WTC11 (cell line): Measurements from ENCODE around the gene STAM. TPM values are rescaled to one million over a fixed set of nuclear protein-coding genes. Genes with fewer than 3 reads are reported as not detected.
A peak's percentile ranks its signal among the peaks of the same experiment; 100 is the strongest.
"Not testable (repeated sequence)": the region's sequence is repeated elsewhere in the genome, so short reads cannot be mapped to it uniquely, and the experiment has no call there.

Source experiments
- ATAC-seq: fragments of 200-7000 bp; cut with Tn5 transposase; 2 replicates; pipeline ENCODE4 v1.10.0; 2021; ENCODE audit warnings: mild to moderate bottlenecking, moderate library complexity
- CTCF ChIA-PET: fragments of 300-600 bp; sonication (Branson Sonifier 250); formaldehyde crosslinking; loops from one replicate; lab custom pipeline; 2021; ENCODE audit warnings: antibody characterized with exemption; lab: Charles Lee
- POLR2A ChIA-PET: fragments of 350-600 bp; sonication (Branson Sonifier 250); formaldehyde crosslinking; loops from one replicate; lab custom pipeline; 2021; ENCODE audit warnings: antibody characterized with exemption; lab: Charles Lee
- DNase-seq: peaks from one replicate; pipeline ENCODE4 v3.0.0; 2021; ENCODE audit warnings: low spot score
- H3K27ac Mint-ChIP-seq: 2 replicates; pipeline ENCODE4 v1.8.0; 2021; ENCODE audit warnings: mixed read lengths
- H3K27me3 Mint-ChIP-seq: 2 replicates; pipeline ENCODE4 v1.8.0; 2021; ENCODE audit warnings: low read depth, mild to moderate bottlenecking, moderate library complexity, mixed read lengths
- H3K36me3 Mint-ChIP-seq: 2 replicates; pipeline ENCODE4 v1.8.0; 2021; ENCODE audit warnings: mixed read lengths
- H3K4me1 Mint-ChIP-seq: 2 replicates; pipeline ENCODE4 v1.8.0; 2022; ENCODE audit warnings: mixed read lengths
- H3K4me3 Mint-ChIP-seq: 2 replicates; pipeline ENCODE4 v1.8.0; 2021; ENCODE audit warnings: mild to moderate bottlenecking, moderate library complexity, mixed read lengths
- H3K9me3 Mint-ChIP-seq: 2 replicates; pipeline ENCODE4 v1.8.0; 2021; ENCODE audit warnings: mixed read lengths
- EMX1 ChIP-seq: fragments of 250-450 bp; sonication (Bioruptor Pico); IDR thresholded peaks from 2 replicates; pipeline ENCODE4 v1.8.0; 2021; ENCODE audit warnings: mild to moderate bottlenecking
- ETV6 ChIP-seq: sonication (generic); formaldehyde crosslinking; IDR thresholded peaks from 2 replicates; pipeline ENCODE4 v1.8.1; 2022; ENCODE audit warnings: mild to moderate bottlenecking, missing genetic modification reagents
- GRHL2 ChIP-seq: fragments of 250-450 bp; sonication (Bioruptor Pico); IDR thresholded peaks from 2 replicates; pipeline ENCODE4 v1.8.0; 2022; ENCODE audit warnings: mild to moderate bottlenecking, moderate library complexity; ENCODE audit not compliant: insufficient replicate concordance, severe bottlenecking
- HMGA2 ChIP-seq: fragments of 250-450 bp; sonication (Bioruptor Pico); IDR thresholded peaks from 2 replicates; pipeline ENCODE4 v1.4.0; 2021; ENCODE audit warnings: mild to moderate bottlenecking, moderate library complexity
- HMGXB4 ChIP-seq: sonication (generic); formaldehyde crosslinking; IDR thresholded peaks from 2 replicates; pipeline ENCODE4 v1.8.1; 2023; ENCODE audit warnings: mild to moderate bottlenecking, moderate library complexity, missing genetic modification reagents
- SMAD4 ChIP-seq: sonication (generic); formaldehyde crosslinking; IDR thresholded peaks from 2 replicates; pipeline ENCODE4 v1.8.0; 2022; ENCODE audit warnings: mild to moderate bottlenecking, missing genetic modification reagents
- SOX15 ChIP-seq: fragments of 250-450 bp; sonication (Bioruptor Pico); IDR thresholded peaks from 2 replicates; pipeline ENCODE4 v1.9.0; 2021; ENCODE audit warnings: mild to moderate bottlenecking
- TEAD1 ChIP-seq: sonication (generic); formaldehyde crosslinking; IDR thresholded peaks from 2 replicates; pipeline ENCODE4 v1.8.0; 2022; ENCODE audit warnings: mild to moderate bottlenecking, missing genetic modification reagents
- TEAD4 ChIP-seq: sonication (generic); formaldehyde crosslinking; IDR thresholded peaks from 2 replicates; pipeline ENCODE4 v1.8.0; 2022; ENCODE audit warnings: mild to moderate bottlenecking, missing genetic modification reagents
- ZNF138 ChIP-seq: sonication (generic); formaldehyde crosslinking; conservative IDR thresholded peaks from 2 replicates; pipeline ENCODE4 v1.8.1; 2022; ENCODE audit warnings: mild to moderate bottlenecking, moderate library complexity, missing genetic modification reagents
- ZNF219 ChIP-seq: sonication (generic); formaldehyde crosslinking; IDR thresholded peaks from 2 replicates; pipeline ENCODE4 v1.8.0; 2023; ENCODE audit warnings: missing genetic modification reagents, mild to moderate bottlenecking, borderline replicate concordance
- ZNF512 ChIP-seq: sonication (generic); formaldehyde crosslinking; IDR thresholded peaks from 2 replicates; pipeline ENCODE4 v1.8.1; 2022; ENCODE audit warnings: missing genetic modification reagents, borderline replicate concordance
- total RNA-seq: library from RNA; stranded (reverse); gene quantifications from 3 replicates; pipeline ENCODE4 v1.2.3, GENCODE V29; 2021
- TF ChIP-seq, protein P1 (sequence below): sonication (generic); formaldehyde crosslinking; IDR thresholded peaks from 2 replicates; pipeline ENCODE4 v1.8.1; 2022; ENCODE audit warnings: mild to moderate bottlenecking, moderate library complexity, missing genetic modification reagents
- TF ChIP-seq, protein P2 (sequence below): fragments of 250-450 bp; sonication (Bioruptor Pico); IDR thresholded peaks from 2 replicates; pipeline ENCODE4 v1.9.0; 2021; ENCODE audit warnings: mild to moderate bottlenecking, borderline replicate concordance

Gene STAM
- total RNA-seq, 1 experiment from 2014 or later = 24.2 TPM

GRCh38 chr10:17713758-17714157 is 69.8 kb downstream of the STAM start (continued):
- no peak for TF ChIP-seq EMX1 (CRISPR knock-in tag)
- TF ChIP-seq ZNF219 (CRISPR knock-in tag) = no peak

DNA sequence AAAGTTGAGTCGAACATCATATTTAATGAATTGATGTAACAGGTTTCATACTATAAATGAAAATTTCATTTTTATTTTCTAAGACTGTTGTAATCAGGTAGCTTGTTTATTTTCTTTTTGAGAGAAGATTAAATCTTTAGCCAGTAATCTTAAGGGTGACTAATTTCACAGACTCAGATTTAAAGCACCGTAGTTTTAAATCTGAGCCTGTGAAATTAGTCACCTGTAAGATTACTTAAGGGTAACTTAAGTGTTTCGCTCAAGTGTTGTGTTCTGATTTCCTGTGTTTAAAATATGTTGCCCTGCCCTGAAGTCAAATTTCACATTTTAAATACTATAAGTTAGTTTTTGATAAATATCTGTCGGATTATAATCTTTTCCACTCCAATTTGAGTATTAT is 72.2 kb downstream of the STAM start:
- H3K9me3 Mint-ChIP-seq = peaks cover 4% of the 10 kb centered on the region; the same call in 1 of the 2 replicates
- ATAC-seq = no peak
- no peak for DNase-seq
- H3K36me3 Mint-ChIP-seq = peaks cover 37% of the 10 kb centered on the region
- TF ChIP-seq ETV6 (no peak), HMGXB4 (CRISPR knock-in tag) (no peak)
- TF ChIP-seq, all 79 proteins: peak for 0
- no peak overlapping the region for H3K27ac Mint-ChIP-seq
- H3K4me1 Mint-ChIP-seq = peaks cover 9% of the 10 kb centered on the region
- ChIA-PET CTCF (no interaction called here), POLR2A (no interaction called here)
- H3K4me3 Mint-ChIP-seq = no peak overlapping the region
- no peaks in the 10 kb centered on the region for H3K27me3 Mint-ChIP-seq

DNA sequence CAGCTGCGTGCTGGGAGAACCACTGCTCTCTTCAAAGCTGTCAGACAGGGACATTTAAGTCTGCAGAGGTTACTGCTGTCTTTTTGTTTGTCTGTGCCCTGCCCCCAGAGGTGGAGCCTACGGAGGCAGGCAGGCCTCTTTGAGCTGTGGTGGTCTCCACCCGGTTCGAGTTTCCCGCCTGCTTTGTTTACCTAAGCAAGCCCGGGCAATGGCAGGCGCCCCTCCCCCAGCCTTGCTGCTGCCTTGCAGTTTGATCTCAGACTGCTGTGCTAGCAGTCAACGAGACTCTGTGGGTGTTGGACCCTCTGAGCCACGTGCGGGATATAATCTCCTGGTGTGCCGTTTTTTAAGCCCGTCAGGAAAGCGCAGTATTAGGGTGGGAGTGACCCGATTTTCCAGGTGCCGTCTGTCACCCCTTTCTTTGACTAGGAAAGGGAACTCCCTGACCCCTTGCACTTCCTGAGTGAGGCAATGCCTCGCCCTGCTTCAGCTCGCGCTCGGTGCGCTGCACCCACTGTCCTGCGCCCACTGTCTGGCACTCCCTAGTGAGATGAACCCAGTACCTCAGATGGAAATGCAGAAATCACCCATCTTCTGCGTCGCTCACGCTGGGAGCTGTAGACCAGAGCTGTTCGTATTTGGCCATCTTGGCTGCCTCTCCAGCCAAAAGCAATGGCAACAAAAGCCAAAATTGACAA is 78.5 kb downstream of the STAM start:
- Mint-ChIP-seq H3K27ac (peak overlapping the region; percentile 19; the same call in 1 of the 2 replicates), H3K36me3 (peaks cover 32% of the 10 kb centered on the region), H3K4me1 (peaks cover 12% of the 10 kb centered on the region)
- CTCF ChIA-PET, H3K9me3 Mint-ChIP-seq, H3K27me3 Mint-ChIP-seq, H3K4me3 Mint-ChIP-seq, ATAC-seq: not testable (repeated sequence)
- POLR2A ChIA-PET = interaction anchor here (0.7 kb wide), 1 partner anchor 151 kb away, joined by 3 read pairs; no protein-coding TSS in a partner anchor
- peak; percentile 67 for DNase-seq

- Mint-ChIP-seq H3K27ac (no peak overlapping the region), H3K4me1 (peaks cover 12% of the 10 kb centered on the region), H3K36me3 (peaks cover 22% of the 10 kb centered on the region), H3K27me3 (no peaks in the 10 kb centered on the region; the same call in 1 of the 2 replicates), H3K4me3 (no peak overlapping the region), H3K9me3 (peaks cover 6% of the 10 kb centered on the region)
- POLR2A ChIA-PET = no interaction called here
- CTCF ChIA-PET = no interaction called here
- ATAC-seq (no peak), DNase-seq (no peak)
- TF ChIP-seq ZNF138 (CRISPR knock-in tag) (no peak), TEAD1 (CRISPR knock-in tag) (no peak), GRHL2 (CRISPR knock-in tag) (no peak), TEAD4 (CRISPR knock-in tag) (no peak), SMAD4 (CRISPR knock-in tag) (no peak)
- TF ChIP-seq, protein P1, sequence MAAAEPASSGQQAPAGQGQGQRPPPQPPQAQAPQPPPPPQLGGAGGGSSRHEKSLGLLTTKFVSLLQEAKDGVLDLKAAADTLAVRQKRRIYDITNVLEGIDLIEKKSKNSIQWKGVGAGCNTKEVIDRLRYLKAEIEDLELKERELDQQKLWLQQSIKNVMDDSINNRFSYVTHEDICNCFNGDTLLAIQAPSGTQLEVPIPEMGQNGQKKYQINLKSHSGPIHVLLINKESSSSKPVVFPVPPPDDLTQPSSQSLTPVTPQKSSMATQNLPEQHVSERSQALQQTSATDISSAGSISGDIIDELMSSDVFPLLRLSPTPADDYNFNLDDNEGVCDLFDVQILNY = no peak
These were observed 81.8 kb downstream of the STAM start for GRCh38 chr10:17725703-17726102.

DNA sequence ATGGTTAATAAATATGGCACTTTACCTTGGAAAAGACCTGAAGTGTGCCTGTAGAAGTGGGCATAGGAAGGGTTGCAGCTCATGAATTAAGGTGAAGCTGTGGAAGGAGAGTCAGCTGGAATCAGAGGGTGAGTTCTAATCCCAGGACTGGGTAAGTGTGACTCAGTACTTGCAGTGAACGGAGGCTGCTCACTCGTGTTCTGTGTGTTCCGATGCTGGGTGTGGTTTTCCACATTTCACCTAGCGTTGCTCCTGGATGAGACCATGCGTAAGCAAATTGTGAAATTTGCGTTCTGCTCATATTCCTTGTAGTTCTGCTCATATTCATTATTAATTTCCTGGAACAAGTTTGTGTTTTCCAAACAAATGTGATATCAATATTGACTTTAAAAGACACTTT is 85.7 kb downstream of the STAM start:
- ATAC-seq = no peak
- no peaks in the 10 kb centered on the region for H3K9me3 Mint-ChIP-seq
- POLR2A ChIA-PET = no interaction called here
- no peaks in the 10 kb centered on the region for H3K27me3 Mint-ChIP-seq
- CTCF ChIA-PET = no interaction called here
- DNase-seq = no peak
- no peak overlapping the region for H3K4me3 Mint-ChIP-seq
- no peak overlapping the region for H3K27ac Mint-ChIP-seq
- no peaks in the 10 kb centered on the region for H3K4me1 Mint-ChIP-seq
- no peaks in the 10 kb centered on the region for H3K36me3 Mint-ChIP-seq
- no peak for TF ChIP-seq SOX15
- no peak for TF ChIP-seq HMGXB4 (CRISPR knock-in tag)
- no peak for TF ChIP-seq HMGA2 (CRISPR knock-in tag)
- TF ChIP-seq, protein P2, sequence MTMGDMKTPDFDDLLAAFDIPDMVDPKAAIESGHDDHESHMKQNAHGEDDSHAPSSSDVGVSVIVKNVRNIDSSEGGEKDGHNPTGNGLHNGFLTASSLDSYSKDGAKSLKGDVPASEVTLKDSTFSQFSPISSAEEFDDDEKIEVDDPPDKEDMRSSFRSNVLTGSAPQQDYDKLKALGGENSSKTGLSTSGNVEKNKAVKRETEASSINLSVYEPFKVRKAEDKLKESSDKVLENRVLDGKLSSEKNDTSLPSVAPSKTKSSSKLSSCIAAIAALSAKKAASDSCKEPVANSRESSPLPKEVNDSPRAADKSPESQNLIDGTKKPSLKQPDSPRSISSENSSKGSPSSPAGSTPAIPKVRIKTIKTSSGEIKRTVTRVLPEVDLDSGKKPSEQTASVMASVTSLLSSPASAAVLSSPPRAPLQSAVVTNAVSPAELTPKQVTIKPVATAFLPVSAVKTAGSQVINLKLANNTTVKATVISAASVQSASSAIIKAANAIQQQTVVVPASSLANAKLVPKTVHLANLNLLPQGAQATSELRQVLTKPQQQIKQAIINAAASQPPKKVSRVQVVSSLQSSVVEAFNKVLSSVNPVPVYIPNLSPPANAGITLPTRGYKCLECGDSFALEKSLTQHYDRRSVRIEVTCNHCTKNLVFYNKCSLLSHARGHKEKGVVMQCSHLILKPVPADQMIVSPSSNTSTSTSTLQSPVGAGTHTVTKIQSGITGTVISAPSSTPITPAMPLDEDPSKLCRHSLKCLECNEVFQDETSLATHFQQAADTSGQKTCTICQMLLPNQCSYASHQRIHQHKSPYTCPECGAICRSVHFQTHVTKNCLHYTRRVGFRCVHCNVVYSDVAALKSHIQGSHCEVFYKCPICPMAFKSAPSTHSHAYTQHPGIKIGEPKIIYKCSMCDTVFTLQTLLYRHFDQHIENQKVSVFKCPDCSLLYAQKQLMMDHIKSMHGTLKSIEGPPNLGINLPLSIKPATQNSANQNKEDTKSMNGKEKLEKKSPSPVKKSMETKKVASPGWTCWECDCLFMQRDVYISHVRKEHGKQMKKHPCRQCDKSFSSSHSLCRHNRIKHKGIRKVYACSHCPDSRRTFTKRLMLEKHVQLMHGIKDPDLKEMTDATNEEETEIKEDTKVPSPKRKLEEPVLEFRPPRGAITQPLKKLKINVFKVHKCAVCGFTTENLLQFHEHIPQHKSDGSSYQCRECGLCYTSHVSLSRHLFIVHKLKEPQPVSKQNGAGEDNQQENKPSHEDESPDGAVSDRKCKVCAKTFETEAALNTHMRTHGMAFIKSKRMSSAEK (CRISPR knock-in tag) = no peak
- no peak for TF ChIP-seq ZNF512 (CRISPR knock-in tag)
